Loucy (cell line): ENCODE results near the gene ARL11.

ENCODE experiments used
- CTCF ChIP-seq: fragments of 200-600 bp; sonication (generic); conservative IDR thresholded peaks from 2 replicates; pipeline ENCODE4 v1.5.1; 2014; ENCODE audit warnings: mild to moderate bottlenecking, antibody characterized with exemption, low read length
- EZH2phosphoT487 ChIP-seq: fragments of 200-600 bp; IDR thresholded peaks from 2 replicates; pipeline ENCODE4 v1.6.1; 2018; ENCODE audit warnings: antibody characterized with exemption, mild to moderate bottlenecking, moderate library complexity, borderline replicate concordance

GRCh38 chr13:49586717-49587116, 41.6 kb upstream of the ARL11 start:
- TF ChIP-seq CTCF (no peak), EZH2phosphoT487 (no peak)
